ENCODE results near the gene GGTLC2.

Gene GGTLC2

DNA sequence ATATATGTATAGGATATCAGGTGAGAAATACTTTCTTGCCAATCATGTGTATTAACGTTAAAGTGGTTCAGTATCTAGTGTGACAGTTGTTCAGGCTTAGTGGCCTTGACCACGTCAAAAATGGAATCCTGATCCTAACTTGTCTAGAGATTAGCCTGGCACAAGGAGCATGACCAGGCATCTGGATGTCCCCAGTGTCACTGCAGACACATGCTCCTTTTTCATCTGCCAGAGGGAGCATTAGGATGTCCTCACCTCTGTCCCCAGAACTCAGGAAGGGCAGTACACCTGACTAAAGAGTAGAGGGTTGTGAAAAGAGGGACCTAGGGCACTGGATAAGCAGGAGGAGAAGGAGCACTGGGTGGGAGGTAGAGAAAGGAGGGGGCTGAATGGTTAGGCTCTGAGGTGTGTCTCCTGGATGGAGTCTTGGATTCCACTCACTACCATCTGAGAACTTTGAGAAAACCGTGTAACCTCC lies 40.9 kb upstream of the GGTLC2 start:
- no peak for TF ChIP-seq SIN3A (IDR thresholded peaks at IDR 0.05; ENCODE audit: borderline replicate concordance, insufficient read depth, low read length)
- TF ChIP-seq POLR2AphosphoS5 (IDR thresholded peaks at IDR 0.05; ENCODE audit: low read depth, low read length) = no peak
- no peak for TF ChIP-seq TAF1 (IDR thresholded peaks at IDR 0.05; ENCODE audit: borderline replicate concordance, insufficient read depth, low read length)
- TF ChIP-seq, protein P1, sequence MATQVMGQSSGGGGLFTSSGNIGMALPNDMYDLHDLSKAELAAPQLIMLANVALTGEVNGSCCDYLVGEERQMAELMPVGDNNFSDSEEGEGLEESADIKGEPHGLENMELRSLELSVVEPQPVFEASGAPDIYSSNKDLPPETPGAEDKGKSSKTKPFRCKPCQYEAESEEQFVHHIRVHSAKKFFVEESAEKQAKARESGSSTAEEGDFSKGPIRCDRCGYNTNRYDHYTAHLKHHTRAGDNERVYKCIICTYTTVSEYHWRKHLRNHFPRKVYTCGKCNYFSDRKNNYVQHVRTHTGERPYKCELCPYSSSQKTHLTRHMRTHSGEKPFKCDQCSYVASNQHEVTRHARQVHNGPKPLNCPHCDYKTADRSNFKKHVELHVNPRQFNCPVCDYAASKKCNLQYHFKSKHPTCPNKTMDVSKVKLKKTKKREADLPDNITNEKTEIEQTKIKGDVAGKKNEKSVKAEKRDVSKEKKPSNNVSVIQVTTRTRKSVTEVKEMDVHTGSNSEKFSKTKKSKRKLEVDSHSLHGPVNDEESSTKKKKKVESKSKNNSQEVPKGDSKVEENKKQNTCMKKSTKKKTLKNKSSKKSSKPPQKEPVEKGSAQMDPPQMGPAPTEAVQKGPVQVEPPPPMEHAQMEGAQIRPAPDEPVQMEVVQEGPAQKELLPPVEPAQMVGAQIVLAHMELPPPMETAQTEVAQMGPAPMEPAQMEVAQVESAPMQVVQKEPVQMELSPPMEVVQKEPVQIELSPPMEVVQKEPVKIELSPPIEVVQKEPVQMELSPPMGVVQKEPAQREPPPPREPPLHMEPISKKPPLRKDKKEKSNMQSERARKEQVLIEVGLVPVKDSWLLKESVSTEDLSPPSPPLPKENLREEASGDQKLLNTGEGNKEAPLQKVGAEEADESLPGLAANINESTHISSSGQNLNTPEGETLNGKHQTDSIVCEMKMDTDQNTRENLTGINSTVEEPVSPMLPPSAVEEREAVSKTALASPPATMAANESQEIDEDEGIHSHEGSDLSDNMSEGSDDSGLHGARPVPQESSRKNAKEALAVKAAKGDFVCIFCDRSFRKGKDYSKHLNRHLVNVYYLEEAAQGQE (IDR thresholded peaks at IDR 0.05; ENCODE audit: insufficient read depth in 1 of 2, low read depth in 2 of 2, low read length in 2 of 2) = no peak
- TF ChIP-seq FOXP2 (optimal IDR thresholded peaks at IDR 0.05; ENCODE audit: borderline replicate concordance, extremely low read depth, extremely low read length, insufficient read depth) = no peak

- TF ChIP-seq FOXP2 (optimal IDR thresholded peaks at IDR 0.05; ENCODE audit: borderline replicate concordance, extremely low read depth, extremely low read length, insufficient read depth) (no peak), SIN3A (IDR thresholded peaks at IDR 0.05; ENCODE audit: borderline replicate concordance, insufficient read depth, low read length) (no peak), TAF1 (IDR thresholded peaks at IDR 0.05; ENCODE audit: borderline replicate concordance, insufficient read depth, low read length) (no peak), POLR2AphosphoS5 (IDR thresholded peaks at IDR 0.05; ENCODE audit: low read depth, low read length) (no peak)
- TF ChIP-seq, protein P1 (IDR thresholded peaks at IDR 0.05; ENCODE audit: insufficient read depth in 1 of 2, low read depth in 2 of 2, low read length in 2 of 2) = no peak
These were observed 39.9 kb upstream of the GGTLC2 start for GRCh38 chr22:22604326-22605073.

- TF ChIP-seq TAF1 (IDR thresholded peaks at IDR 0.05; ENCODE audit: borderline replicate concordance, insufficient read depth, low read length) (no peak), FOXP2 (optimal IDR thresholded peaks at IDR 0.05; ENCODE audit: borderline replicate concordance, extremely low read depth, extremely low read length, insufficient read depth) (no peak), SIN3A (IDR thresholded peaks at IDR 0.05; ENCODE audit: borderline replicate concordance, insufficient read depth, low read length) (no peak), POLR2AphosphoS5 (IDR thresholded peaks at IDR 0.05; ENCODE audit: low read depth, low read length) (no peak)
These were observed 39.4 kb upstream of the GGTLC2 start for GRCh38 chr22:22605074-22605404.

GRCh38 chr22:22609291-22609690 lies 35.1 kb upstream of the GGTLC2 start:
- no peak for TF ChIP-seq FOXP2 (optimal IDR thresholded peaks at IDR 0.05; ENCODE audit: borderline replicate concordance, extremely low read depth, extremely low read length, insufficient read depth)
- TF ChIP-seq SIN3A (IDR thresholded peaks at IDR 0.05; ENCODE audit: borderline replicate concordance, insufficient read depth, low read length) = no peak
- no peak for TF ChIP-seq POLR2AphosphoS5 (IDR thresholded peaks at IDR 0.05; ENCODE audit: low read depth, low read length)
- TF ChIP-seq, protein P1 (IDR thresholded peaks at IDR 0.05; ENCODE audit: insufficient read depth in 1 of 2, low read depth in 2 of 2, low read length in 2 of 2) = no peak
- no peak for TF ChIP-seq TAF1 (IDR thresholded peaks at IDR 0.05; ENCODE audit: borderline replicate concordance, insufficient read depth, low read length)

DNA sequence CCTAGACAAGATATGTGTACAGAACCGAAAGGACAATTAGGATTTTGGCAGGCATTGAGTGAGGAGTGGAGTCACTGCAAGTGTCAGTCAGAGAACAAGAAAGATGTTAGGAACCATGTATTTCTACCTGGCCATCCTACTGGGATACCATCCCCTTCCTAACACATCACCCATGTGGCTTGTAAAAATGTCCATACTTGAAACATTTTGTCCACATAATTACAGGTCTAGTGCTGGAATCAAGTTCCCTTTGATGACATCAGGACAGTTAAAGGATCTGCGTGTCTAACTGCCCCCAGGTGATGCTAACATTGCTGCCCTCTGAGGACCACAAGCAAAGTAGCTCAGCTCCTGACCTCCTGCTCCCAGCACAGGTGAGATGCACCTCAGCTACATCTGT lies 31.9 kb upstream of the GGTLC2 start:
- TF ChIP-seq POLR2AphosphoS5 (IDR thresholded peaks at IDR 0.05; ENCODE audit: low read depth, low read length) = no peak
- TF ChIP-seq, protein P1 (IDR thresholded peaks at IDR 0.05; ENCODE audit: insufficient read depth in 1 of 2, low read depth in 2 of 2, low read length in 2 of 2) = no peak

Data from PFSK-1 (cell line).